WTC11 (cell line): ENCODE results near the gene RARRES2. TPM values are rescaled to one million over a fixed set of nuclear protein-coding genes. Genes with fewer than 3 reads are reported as not detected.

Experiments used
- ATAC-seq: fragments of 200-7000 bp; cut with Tn5 transposase; 2 replicates; pipeline ENCODE4 v1.10.0; 2021; ENCODE audit warnings: mild to moderate bottlenecking, moderate library complexity
- CTCF ChIA-PET: fragments of 300-600 bp; sonication (Branson Sonifier 250); formaldehyde crosslinking; loops from one replicate; lab custom pipeline; 2021; ENCODE audit warnings: antibody characterized with exemption; lab: Charles Lee
- POLR2A ChIA-PET: fragments of 350-600 bp; sonication (Branson Sonifier 250); formaldehyde crosslinking; loops from one replicate; lab custom pipeline; 2021; ENCODE audit warnings: antibody characterized with exemption; lab: Charles Lee
- DNase-seq: peaks from one replicate; pipeline ENCODE4 v3.0.0; 2021; ENCODE audit warnings: low spot score
- H3K27ac Mint-ChIP-seq: 2 replicates; pipeline ENCODE4 v1.8.0; 2021; ENCODE audit warnings: mixed read lengths
- H3K27me3 Mint-ChIP-seq: 2 replicates; pipeline ENCODE4 v1.8.0; 2021; ENCODE audit warnings: low read depth, mild to moderate bottlenecking, moderate library complexity, mixed read lengths
- H3K36me3 Mint-ChIP-seq: 2 replicates; pipeline ENCODE4 v1.8.0; 2021; ENCODE audit warnings: mixed read lengths
- H3K4me1 Mint-ChIP-seq: 2 replicates; pipeline ENCODE4 v1.8.0; 2022; ENCODE audit warnings: mixed read lengths
- H3K4me3 Mint-ChIP-seq: 2 replicates; pipeline ENCODE4 v1.8.0; 2021; ENCODE audit warnings: mild to moderate bottlenecking, moderate library complexity, mixed read lengths
- H3K9me3 Mint-ChIP-seq: 2 replicates; pipeline ENCODE4 v1.8.0; 2021; ENCODE audit warnings: mixed read lengths
- ARID4B ChIP-seq: sonication (generic); formaldehyde crosslinking; IDR thresholded peaks from 2 replicates; pipeline ENCODE4 v1.8.0; 2023; ENCODE audit warnings: missing genetic modification reagents, mild to moderate bottlenecking, borderline replicate concordance
- CBFB ChIP-seq: sonication (generic); formaldehyde crosslinking; IDR thresholded peaks from 2 replicates; pipeline ENCODE4 v1.8.1; 2022; ENCODE audit warnings: mild to moderate bottlenecking, low read depth, missing genetic modification reagents
- CTCF ChIP-seq: fragments of 200-600 bp; IDR thresholded peaks from 2 replicates; pipeline ENCODE4 v1.8.0; 2022; ENCODE audit warnings: antibody characterized with exemption
- E2F4 ChIP-seq: sonication (generic); formaldehyde crosslinking; IDR thresholded peaks from 2 replicates; pipeline ENCODE4 v1.8.1; 2022; ENCODE audit warnings: low read depth, mild to moderate bottlenecking, moderate library complexity, missing genetic modification reagents, borderline replicate concordance
- ERG ChIP-seq: fragments of 250-450 bp; sonication (Bioruptor Pico); IDR thresholded peaks from 2 replicates; pipeline ENCODE4 v1.8.0; 2021; ENCODE audit warnings: mild to moderate bottlenecking
- FOXP1 ChIP-seq: sonication (generic); formaldehyde crosslinking; IDR thresholded peaks from 2 replicates; pipeline ENCODE4 v1.8.0; 2022; ENCODE audit warnings: missing genetic modification reagents, mild to moderate bottlenecking, moderate library complexity, borderline replicate concordance
- FOXP4 ChIP-seq: sonication (generic); formaldehyde crosslinking; IDR thresholded peaks from 2 replicates; pipeline ENCODE4 v1.8.0; 2022; ENCODE audit warnings: mild to moderate bottlenecking, missing genetic modification reagents
- GABPB1 ChIP-seq: sonication (generic); formaldehyde crosslinking; IDR thresholded peaks from 2 replicates; pipeline ENCODE4 v1.8.1; 2023; ENCODE audit warnings: mild to moderate bottlenecking, missing genetic modification reagents
- MAX ChIP-seq: sonication (generic); formaldehyde crosslinking; IDR thresholded peaks from 2 replicates; pipeline ENCODE4 v1.8.0; 2022; ENCODE audit warnings: mild to moderate bottlenecking, missing genetic modification reagents
- NR3C1 ChIP-seq: sonication (generic); formaldehyde crosslinking; conservative IDR thresholded peaks from 2 replicates; pipeline ENCODE4 v1.8.1; 2023; ENCODE audit warnings: low read depth, mild to moderate bottlenecking, missing genetic modification reagents
- PRDM15 ChIP-seq: sonication (generic); formaldehyde crosslinking; IDR thresholded peaks from 2 replicates; pipeline ENCODE4 v1.8.0; 2022; ENCODE audit warnings: missing genetic modification reagents
- RORB ChIP-seq: fragments of 250-450 bp; sonication (Bioruptor Pico); IDR thresholded peaks from 2 replicates; pipeline ENCODE4 v1.9.0; 2021; ENCODE audit warnings: mild to moderate bottlenecking
- SMAD4 ChIP-seq: sonication (generic); formaldehyde crosslinking; IDR thresholded peaks from 2 replicates; pipeline ENCODE4 v1.8.0; 2022; ENCODE audit warnings: mild to moderate bottlenecking, missing genetic modification reagents
- SP1 ChIP-seq: sonication (generic); formaldehyde crosslinking; conservative IDR thresholded peaks from 2 replicates; pipeline ENCODE4 v1.8.1; 2022; ENCODE audit warnings: missing genetic modification reagents
- USF2 ChIP-seq: sonication (generic); formaldehyde crosslinking; IDR thresholded peaks from 2 replicates; pipeline ENCODE4 v1.8.1; 2023; ENCODE audit warnings: mild to moderate bottlenecking, missing genetic modification reagents, moderate library complexity
- ZNF232 ChIP-seq: sonication (generic); formaldehyde crosslinking; IDR thresholded peaks from 2 replicates; pipeline ENCODE4 v1.8.0; 2022; ENCODE audit warnings: mild to moderate bottlenecking, missing genetic modification reagents
- ZNF423 ChIP-seq: fragments of 250-450 bp; sonication (Bioruptor Pico); IDR thresholded peaks from 2 replicates; pipeline ENCODE4 v2.1.2; 2022; ENCODE audit warnings: mild to moderate bottlenecking, moderate library complexity
- total RNA-seq: library from RNA; stranded (reverse); gene quantifications from 3 replicates; pipeline ENCODE4 v1.2.3, GENCODE V29; 2021

Gene RARRES2
- total RNA-seq, 1 experiment from 2014 or later: 230 TPM

- Mint-ChIP-seq H3K27ac (no peak overlapping the region), H3K4me3 (no peak overlapping the region), H3K4me1 (peaks cover 40% of the 10 kb centered on the region), H3K9me3 (no peaks in the 10 kb centered on the region; the same call in 1 of the 2 replicates), H3K27me3 (no peaks in the 10 kb centered on the region; the same call in 1 of the 2 replicates), H3K36me3 (no peaks in the 10 kb centered on the region)
- ChIA-PET CTCF (interaction anchor here (0.6 to 1.0 kb wide), 4 partner anchors 11 to 37 kb away, joined by 4 read pairs; no protein-coding TSS in a partner anchor), POLR2A (interaction anchor here (0.7 kb wide), 1 partner anchor 49 kb away, joined by 5 read pairs; no protein-coding TSS in a partner anchor)
- TF ChIP-seq CBFB (CRISPR knock-in tag) (no peak), MAX (CRISPR knock-in tag) (no peak), SP1 (CRISPR knock-in tag) (no peak), GABPB1 (no peak), ERG (CRISPR knock-in tag) (no peak), FOXP1 (CRISPR knock-in tag) (no peak), PRDM15 (CRISPR knock-in tag) (no peak), ZNF232 (CRISPR knock-in tag) (no peak), SMAD4 (CRISPR knock-in tag) (no peak), ZNF423 (CRISPR knock-in tag) (no peak), CTCF (no peak), E2F4 (CRISPR knock-in tag) (no peak)
- DNase-seq (no peak), ATAC-seq (no peak)
These were observed 17.0 kb upstream of the RARRES2 start for GRCh38 chr7:150358433-150358832.

GRCh38 chr7:150357771-150358427, 16.5 kb upstream of the RARRES2 start:
- Mint-ChIP-seq H3K27me3 (no peaks in the 10 kb centered on the region; the same call in 1 of the 2 replicates), H3K36me3 (no peaks in the 10 kb centered on the region), H3K9me3 (no peaks in the 10 kb centered on the region; the same call in 1 of the 2 replicates), H3K4me3 (no peak overlapping the region), H3K27ac (peak overlapping the region; percentile 73), H3K4me1 (peaks cover 34% of the 10 kb centered on the region)
- no peak for DNase-seq
- peak; percentile 75 for ATAC-seq
- POLR2A ChIA-PET: interaction anchor here (0.7 kb wide), 1 partner anchor 50 kb away, joined by 5 read pairs; no protein-coding TSS in a partner anchor
- CTCF ChIA-PET: interaction anchor here (0.6 to 1.0 kb wide), 4 partner anchors 12 to 38 kb away, joined by 4 read pairs; no protein-coding TSS in a partner anchor
- TF ChIP-seq FOXP4 (CRISPR knock-in tag) (no peak), NR3C1 (no peak), SMAD4 (CRISPR knock-in tag) (no peak), ARID4B (no peak), RORB (no peak), USF2 (CRISPR knock-in tag) (no peak)
